Stimulated activated CD4-positive, alpha-beta T cell treated with anti-CD3 and anti-CD28 coated beads, Interleukin-4, amount 100 ng/mL, for 24 hours (primary cell): ENCODE measurements around the gene PLEKHG1.

Experiments used
- DNase-seq: peaks from one replicate; pipeline ENCODE4 v3.0.0-alpha.2; 2020

Gene PLEKHG1

GRCh38 chr6:150622476-150622875, 22.8 kb downstream of the PLEKHG1 start:
- no peak for DNase-seq

GRCh38 chr6:150622941-150623874, 23.5 kb downstream of the PLEKHG1 start:
- DNase-seq: no peak

GRCh38 chr6:150624191-150624590, 24.5 kb downstream of the PLEKHG1 start:
- no peak for DNase-seq

GRCh38 chr6:150625927-150626326, 26.2 kb downstream of the PLEKHG1 start:
- no peak for DNase-seq

- DNase-seq: no peak
These were observed 27.5 kb downstream of the PLEKHG1 start for GRCh38 chr6:150627154-150627553.

- DNase-seq: no peak
These were observed 27.9 kb downstream of the PLEKHG1 start for GRCh38 chr6:150627585-150628025.

- no peak for DNase-seq
These were observed 29.2 kb downstream of the PLEKHG1 start for GRCh38 chr6:150628908-150629307.

- DNase-seq: peak; percentile 20
These were observed 31.7 kb downstream of the PLEKHG1 start for GRCh38 chr6:150631283-150631983.

- no peak for DNase-seq
These were observed 32.4 kb downstream of the PLEKHG1 start for GRCh38 chr6:150631984-150632642.

GRCh38 chr6:150632785-150633485, 33.2 kb downstream of the PLEKHG1 start:
- DNase-seq: no peak

- DNase-seq: no peak
These were observed 33.8 kb downstream of the PLEKHG1 start for GRCh38 chr6:150633486-150633834.

GRCh38 chr6:150634176-150634963, 34.7 kb downstream of the PLEKHG1 start:
- DNase-seq: no peak

GRCh38 chr6:150634964-150635292, 35.2 kb downstream of the PLEKHG1 start:
- no peak for DNase-seq

GRCh38 chr6:150635906-150636514, 36.3 kb downstream of the PLEKHG1 start:
- no peak for DNase-seq

GRCh38 chr6:150636808-150637207, 37.1 kb downstream of the PLEKHG1 start:
- no peak for DNase-seq

- no peak for DNase-seq
These were observed 37.6 kb downstream of the PLEKHG1 start for GRCh38 chr6:150637266-150637665.

GRCh38 chr6:150638267-150638666, 38.6 kb downstream of the PLEKHG1 start:
- DNase-seq: no peak

- no peak for DNase-seq
These were observed 39.1 kb downstream of the PLEKHG1 start for GRCh38 chr6:150638765-150639164.

- no peak for DNase-seq
These were observed 40.2 kb downstream of the PLEKHG1 start for GRCh38 chr6:150639823-150640331.

- DNase-seq: no peak
These were observed 41.0 kb downstream of the PLEKHG1 start for GRCh38 chr6:150640556-150641209.
